ENCODE data around the gene SMAD3.

DNA sequence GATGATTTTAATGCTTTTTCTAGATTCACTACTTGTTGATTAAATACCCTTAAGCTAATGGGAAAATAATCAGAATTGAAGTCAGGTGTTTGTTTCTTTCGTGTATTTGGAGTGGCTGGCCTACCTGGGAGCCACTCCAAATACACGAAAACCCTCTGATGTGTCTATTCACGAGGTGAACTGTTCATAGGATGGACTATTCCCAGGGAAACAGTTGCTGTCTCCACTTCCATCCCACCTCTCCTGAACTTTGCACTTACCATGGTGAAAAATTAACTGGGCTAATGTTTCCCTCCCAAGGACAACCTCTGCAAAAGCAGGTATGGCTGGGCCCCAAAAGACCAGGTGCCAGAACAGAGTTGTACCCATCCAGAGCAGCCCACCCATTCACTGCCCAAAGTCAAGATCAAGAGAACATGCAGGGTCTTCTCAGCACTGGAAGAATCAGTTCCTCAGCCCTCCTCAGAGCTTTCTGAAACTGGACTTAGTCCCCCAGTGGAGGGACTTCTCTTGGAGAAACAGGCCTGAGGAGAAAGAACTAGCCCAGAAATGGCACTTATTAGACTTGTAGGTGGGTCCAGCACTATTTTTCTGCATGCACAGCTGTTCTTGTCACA lies 2.9 kb upstream of the SMAD3 start:
- TF ChIP-seq YY1 (IDR thresholded peaks at IDR 0.05; ENCODE audit: insufficient read depth, insufficient read length): no peak
- no peak for TF ChIP-seq SUZ12 (IDR thresholded peaks at IDR 0.05; ENCODE audit: extremely low read depth, insufficient read depth, insufficient read length)
